GM21447 (cell line): ENCODE data around the gene ABTB1.

ENCODE experiments used
- ATAC-seq: cut with Tn5 transposase; IDR thresholded peaks from one replicate; pipeline ENCODE4 v1.9.1; 2021; ENCODE audit not compliant: unreplicated experiment

ABTB1 gene

GRCh38 chr3:127686512-127686894, 13.8 kb downstream of the ABTB1 start:
- no peak for ATAC-seq

DNA sequence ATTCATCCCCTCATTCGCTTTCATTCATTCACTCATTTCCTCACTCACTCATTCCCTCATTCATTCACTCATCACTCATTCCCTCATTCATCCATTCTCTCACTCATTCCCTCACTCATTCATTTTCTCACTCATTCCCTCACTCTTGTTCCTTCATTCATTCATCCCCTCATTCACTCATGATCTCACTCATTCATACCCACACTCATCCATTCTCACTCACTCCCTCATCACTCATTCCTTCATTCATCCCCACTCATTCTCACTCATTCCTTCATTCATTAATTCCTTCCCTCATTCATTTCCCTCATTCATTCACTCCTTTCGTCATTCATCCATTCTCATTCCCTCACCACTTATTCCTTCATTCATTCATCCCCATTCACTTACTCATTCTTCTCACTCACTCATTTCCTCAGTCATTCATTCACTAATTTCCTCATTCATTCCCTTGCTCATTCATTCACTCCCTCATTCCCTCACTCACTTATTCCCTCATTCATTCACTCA, 14.5 kb downstream of the ABTB1 start:
- ATAC-seq, result no peak

- ATAC-seq, result no peak
Observed at GRCh38 chr3:127688022-127688415, 15.3 kb downstream of the ABTB1 start.

DNA sequence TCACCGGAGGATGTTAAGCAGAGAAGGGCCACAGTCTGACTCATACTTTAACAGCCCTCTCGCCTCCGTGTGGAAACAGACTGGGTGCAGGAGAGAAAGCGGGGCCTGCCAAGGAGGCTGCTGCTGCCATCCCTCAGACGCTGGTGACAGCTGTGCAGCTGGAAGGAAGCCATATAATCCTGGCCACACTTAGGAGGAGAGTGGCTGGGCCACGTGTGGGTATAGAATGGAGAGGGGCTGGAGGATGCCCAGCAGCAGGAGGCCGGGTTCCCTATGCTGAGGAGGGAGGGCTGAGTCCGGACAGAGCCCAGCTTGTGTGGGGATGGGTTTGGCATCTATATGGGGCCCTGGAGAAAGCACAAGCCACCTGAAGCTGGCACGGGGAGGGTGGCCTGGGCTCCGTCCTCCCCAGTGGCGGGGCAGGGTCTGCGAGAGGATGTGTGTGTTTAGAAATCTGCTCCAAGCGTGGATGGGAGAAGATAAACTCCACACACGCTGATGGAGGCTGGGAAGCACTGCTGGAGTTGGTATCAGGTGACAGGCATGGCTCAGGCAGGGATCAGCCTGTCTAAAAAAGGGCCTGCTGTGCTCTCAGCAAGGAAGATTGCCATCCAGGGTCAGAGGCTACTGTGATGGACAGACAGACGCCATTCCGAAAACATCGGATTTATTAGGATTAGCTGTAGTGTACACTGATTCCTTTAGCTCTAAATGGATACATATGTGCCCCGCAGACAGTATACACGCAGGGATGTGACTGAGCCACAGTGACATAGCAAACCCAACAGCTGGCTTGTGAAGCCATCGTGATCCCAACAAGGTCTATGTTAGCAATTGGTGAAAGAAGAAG, 15.9 kb downstream of the ABTB1 start:
- no peak for ATAC-seq

GRCh38 chr3:127689266-127689860, 16.6 kb downstream of the ABTB1 start:
- ATAC-seq, result no peak

DNA sequence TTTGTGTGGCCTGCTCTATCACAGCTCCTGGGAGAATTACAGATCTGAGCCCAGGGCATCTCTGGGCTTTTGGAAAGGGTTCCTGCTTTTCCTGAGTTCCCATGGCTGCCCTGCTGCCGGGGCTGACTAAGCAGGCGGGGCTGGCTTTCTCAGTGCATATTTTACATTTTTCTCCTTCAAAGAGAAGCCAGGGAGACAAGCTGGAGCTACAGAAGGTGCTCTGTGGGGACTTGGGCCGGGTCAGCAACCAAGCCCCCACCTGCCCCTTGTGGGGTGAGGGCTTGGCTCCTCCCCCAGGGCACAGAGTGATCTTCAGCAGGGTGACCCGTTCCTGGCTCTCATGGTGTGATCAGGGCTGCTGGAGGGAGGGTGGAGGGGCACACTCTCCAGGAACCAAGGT, 17.4 kb downstream of the ABTB1 start:
- ATAC-seq, result no peak

GRCh38 chr3:127690823-127691452, 18.2 kb downstream of the ABTB1 start:
- no peak for ATAC-seq

DNA sequence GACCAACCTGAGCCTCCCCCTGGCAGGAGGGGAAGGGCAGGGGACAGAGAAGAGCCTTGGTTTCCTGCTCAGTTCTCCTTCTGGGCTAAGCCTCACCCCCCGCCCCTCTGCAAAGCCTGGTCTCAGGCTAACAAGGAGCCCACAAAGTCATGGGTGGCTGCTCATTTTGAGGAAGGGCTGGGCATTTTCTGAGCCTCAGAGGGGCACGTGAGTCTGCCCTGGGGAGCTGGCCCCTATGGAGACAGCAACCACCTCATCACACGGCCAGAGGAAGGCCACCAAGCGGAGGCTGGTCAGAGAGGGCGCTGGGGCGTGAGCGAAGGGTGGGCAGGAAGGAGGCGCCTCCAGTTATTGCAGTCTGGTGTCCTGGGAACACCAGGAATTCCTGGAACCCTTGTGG, 18.7 kb downstream of the ABTB1 start:
- no peak for ATAC-seq

DNA sequence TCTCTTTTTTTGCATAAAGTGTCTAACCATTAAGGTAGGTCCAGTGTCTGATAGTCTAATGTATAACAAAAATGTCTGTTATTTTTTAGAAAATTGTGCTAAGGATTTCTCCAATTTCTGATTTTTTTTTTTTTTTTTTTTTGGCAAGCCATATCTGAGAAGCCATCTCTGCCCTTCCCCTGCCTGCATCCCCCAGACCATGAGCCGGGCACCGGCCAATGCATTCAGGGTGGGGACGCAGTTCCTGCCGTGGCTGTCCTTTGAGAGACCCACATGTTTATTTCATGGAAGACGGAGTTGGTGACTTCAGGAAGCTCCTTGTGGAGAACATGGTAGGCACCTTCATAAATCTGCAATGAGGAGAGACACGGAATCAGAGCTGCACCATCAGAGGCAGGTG, 19.2 kb downstream of the ABTB1 start:
- ATAC-seq, result no peak

DNA sequence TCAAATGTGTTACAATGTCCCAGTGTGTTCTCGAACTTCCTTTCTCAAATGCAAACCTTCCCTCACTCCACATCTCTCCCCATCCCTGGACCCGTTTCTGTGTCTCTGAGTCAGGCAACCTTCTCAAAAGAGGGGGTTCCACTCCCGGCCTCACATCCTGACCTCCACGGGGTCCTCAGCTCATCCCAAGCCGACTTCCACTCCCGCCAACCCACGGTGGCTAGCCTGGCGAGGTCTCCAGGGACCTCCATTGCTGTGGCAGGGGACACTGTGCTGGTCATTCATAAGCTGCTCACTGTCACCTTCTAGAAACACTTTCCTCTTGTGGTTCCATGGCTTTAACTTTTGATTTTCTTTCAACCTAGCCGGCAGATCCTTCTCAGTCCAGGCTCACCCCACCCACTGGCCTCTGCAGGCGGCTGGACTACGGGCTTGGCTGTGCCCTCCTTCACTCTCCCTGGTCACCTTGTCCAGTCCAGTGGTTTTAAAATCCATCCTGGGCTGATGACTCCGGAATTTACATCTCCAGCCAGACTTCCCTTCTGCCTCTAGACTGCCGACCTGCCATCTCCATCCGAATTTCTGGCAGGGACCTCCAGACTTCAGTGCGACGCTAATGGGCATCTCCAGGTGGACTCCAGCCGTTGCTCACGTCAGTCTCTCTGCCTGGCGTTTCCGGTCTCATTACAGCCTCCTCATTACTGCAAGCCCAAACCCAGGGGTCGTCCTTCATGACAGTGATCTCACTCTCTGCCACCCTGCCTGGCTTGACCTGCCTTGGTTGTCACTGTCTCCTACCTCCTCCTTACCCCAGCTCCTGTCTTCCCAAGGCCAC, 20.0 kb downstream of the ABTB1 start:
- ATAC-seq, result no peak

DNA sequence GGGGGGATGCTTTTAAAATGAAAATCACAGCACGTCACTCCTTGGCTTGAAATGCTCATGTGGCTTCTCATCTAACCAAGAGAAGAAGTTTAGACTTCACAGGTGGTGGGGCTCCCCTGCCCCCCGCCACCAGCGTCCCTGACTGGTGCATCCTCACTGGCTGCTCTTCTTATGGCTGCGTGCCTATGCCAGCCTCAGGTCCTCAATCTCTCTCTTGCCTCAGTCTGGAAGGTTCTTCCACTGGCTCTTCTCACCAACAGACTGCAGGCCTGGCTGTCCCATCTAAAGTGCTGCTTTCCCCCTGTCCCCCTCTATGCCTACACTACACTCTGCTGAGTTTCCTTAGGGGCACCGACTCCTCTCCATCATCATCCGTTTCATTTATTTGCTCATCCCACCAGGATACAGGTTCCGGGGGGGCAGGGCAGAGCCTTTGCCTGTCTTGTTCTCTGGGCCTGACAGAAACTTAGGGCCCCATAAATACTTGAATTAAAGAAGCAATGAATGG, 20.6 kb downstream of the ABTB1 start:
- ATAC-seq, result no peak

DNA sequence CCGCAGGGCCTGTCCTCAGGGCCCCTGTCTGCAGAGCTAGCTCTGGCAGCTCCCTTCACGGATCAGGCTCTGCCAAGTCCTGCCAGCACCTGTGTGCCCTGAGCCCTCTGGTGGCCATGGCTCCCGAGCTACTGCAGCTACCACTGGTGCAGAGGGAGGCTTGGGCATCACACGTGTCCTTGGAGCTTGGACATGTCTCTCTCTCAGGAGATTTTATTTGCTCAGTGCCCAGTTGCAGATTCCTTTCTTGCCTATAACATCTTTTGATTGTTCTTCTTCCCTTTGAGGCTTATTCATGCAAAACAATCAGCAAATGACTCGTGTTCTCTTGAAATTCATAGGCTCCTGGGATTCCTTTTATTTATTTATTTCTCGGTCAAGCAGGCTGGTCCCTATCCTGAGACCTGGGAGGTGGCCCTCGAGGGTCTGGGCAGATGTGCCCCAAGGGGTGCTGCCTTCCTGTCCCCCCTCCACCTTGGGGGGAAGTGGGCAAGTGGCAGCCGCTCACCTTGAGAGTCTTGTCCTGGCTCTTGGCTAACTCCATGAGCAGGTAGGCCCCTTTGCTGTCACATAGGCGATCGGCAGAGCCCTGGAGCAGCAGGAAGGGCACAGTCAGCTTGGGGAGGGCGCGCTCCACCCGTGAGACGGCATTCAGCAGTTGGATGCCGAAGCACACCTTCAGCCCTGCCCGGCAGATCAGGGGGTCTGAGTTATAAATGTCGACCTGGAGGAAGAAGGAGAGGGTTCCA, 21.9 kb downstream of the ABTB1 start:
- no peak for ATAC-seq

DNA sequence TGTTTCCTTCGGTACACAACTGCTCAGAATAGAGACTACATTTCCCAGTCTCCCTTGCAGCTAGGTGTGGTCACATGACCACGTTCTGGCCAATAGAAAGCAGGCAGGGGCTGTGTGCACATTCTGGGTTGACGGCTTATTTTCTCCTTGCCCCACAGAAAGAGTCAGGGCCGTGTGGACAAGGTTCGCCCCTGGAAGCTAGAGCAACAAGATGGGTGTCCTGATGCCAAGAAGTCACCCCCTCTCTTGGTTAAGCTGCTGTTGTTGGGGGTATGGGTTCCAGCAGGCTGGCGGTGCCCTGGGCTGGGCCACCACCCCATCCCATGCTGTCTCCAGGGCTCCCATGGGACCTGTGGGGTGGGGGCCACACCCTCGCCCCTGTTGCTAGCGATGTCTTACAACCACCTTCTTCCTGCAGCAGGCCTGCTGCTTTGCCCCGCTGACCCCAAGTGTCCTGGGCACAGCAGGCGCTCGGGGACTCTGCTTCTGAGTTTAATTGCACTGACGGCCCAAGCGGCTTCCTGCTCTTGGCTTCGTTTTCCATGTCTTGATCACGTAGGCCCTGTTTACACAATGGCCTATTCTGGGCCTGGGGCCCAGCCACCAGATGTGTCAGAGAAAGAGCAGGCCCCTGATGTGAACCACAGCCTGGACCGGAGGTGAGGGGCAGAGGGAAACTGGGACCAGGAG, 24.9 kb downstream of the ABTB1 start:
- peak; percentile 87 for ATAC-seq

DNA sequence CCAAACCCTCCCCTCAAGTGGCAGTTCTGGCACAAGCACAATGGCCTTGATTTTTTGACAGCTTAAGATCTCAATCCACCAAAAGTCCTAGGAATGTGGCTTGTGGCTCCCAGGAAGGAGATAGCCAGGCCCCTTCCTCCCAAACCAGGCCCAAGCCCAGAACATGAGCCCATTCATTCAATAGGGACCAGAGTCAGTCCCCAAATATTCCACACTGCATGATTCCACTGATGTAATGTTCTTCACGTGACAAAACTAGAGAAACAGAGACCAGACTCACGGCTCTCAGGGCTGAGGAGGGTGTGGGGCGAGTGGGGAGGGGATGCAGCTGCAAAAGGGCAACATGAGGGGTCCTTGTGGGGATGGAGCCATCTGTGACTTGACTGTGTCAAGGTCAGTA, 25.5 kb downstream of the ABTB1 start:
- ATAC-seq, result no peak

DNA sequence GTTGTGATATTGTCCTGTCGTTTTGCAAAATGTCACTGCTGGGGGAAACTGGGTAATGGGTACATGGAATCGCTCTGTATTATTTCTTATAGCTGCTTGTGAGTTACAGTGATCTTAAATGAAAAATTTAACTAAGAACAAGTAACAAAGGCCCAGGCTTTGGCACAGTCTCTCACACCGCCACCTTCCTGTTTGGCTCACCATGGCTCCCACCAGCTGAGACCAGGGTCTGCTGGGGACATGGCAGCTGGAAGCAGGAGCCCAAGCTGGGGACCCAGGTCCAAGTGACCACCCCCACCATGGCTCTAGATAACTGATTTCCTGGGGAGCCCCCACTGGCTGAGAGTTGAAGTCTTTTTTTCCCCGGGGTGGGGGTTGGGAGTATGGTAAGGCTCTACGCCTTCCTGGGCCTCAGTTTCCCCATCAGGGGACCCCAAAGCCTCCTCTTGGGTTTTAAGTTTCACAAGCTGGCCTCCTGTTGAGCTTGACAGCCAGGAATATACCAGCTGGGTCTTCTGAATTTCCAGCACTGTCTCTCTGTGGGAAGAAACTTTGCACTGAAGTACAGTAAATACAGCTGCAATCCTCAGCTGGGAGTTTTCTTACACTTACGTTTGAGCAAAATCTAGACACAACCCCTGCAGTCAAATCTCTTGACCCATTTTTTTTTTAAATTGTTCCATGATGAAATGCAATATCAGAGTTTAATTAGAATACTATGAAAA, 26.1 kb downstream of the ABTB1 start:
- no peak for ATAC-seq

GRCh38 chr3:127699416-127700300, 26.9 kb downstream of the ABTB1 start:
- no peak for ATAC-seq

DNA sequence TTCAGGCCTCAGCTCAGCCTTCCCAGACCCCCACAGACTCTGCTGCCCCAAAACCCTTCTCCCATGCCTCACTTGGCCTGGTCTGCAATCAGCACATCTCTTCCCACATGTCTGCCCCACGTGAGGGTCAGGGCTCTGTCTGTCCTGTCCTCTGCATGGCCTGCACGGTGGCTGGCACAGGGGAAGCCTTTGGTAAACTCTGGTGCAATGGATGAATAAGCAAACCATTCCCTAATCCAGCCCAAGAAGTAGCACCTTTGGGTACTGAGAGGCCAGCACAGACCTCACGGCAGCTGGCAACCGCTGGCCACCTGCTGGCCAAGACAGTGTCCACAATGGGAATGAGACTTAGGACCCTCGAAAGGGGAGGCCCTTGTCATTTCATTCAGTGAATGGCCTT, 27.7 kb downstream of the ABTB1 start:
- ATAC-seq, result no peak

DNA sequence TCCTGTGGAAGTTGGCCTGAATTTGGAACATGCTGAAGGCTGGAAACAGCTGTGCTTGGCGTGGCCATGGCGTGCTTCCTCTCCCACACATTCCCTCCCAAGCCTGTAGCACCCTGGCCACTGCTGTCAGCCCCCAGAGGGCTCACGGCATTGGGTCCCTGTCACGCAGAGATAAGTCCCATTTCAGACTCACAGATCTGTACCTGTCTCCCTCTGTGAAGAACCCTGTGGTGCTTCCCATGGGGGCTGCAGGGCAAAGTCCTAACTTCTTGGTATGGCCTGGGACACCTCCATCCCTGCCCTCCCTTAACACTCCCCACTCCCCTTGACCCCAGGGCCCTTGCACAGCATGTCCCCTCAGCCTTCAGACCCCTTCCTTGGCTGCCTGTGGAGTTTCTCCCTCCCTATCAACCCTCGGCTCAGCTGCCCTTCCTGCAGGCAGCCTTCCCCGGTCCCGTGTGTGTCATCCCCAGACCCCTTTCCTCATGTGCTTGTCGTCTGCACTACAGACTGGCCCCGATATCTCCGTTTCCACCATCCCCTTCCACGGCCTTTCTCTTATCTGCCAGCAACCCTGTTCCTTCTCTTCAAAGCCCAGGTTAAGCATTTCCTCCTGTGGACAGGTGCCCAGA, 28.6 kb downstream of the ABTB1 start:
- ATAC-seq, result no peak
